Measurements from ENCODE around the gene KIF2C. TPM values are rescaled to one million over a fixed set of nuclear protein-coding genes. Genes with fewer than 3 reads are reported as not detected.
A peak's percentile ranks its signal among the peaks of the same experiment; 100 is the strongest.
"Not testable (repeated sequence)": the region's sequence is repeated elsewhere in the genome, so short reads cannot be mapped to it uniquely, and the experiment has no call there.

The KIF2C gene
- total and polyA plus RNA-seq, 2 donors (not counting 1 experiment from before 2014, with no cell fraction given): 0.25 to 0.69 TPM

- no peaks in the 10 kb centered on the region for H3K79me2 ChIP-seq (ENCODE audit: control insufficient read depth, insufficient read depth, low read length)
- no peak overlapping the region for H3K9ac ChIP-seq (ENCODE audit: low read length)
- CTCF ChIA-PET: interaction anchor here (0.7 to 3.4 kb wide), 12 partner anchors 8 to 509 kb away, joined by 3 to 24 read pairs (median 5); partner anchors contain the start of genes EIF2B3, HECTD3, RNU5D-1 and UROD
- no peak overlapping the region for H3K4me3 ChIP-seq (ENCODE audit: control extremely low read depth in 1 of 5, extremely low read depth in 1 of 5, insufficient read depth in 1 of 5, low read depth in 2 of 5, low read length in 4 of 5)
- Mint-ChIP-seq H3K4me1 (no peaks in the 10 kb centered on the region), H3K27me3 (no peaks in the 10 kb centered on the region), H3K27ac (no peak overlapping the region), H3K9me3 (ENCODE audit: insufficient read depth) (no peaks in the 10 kb centered on the region), H3K4me3 (no peak overlapping the region)
- DNase-seq (no peak), ATAC-seq (ENCODE audit: low read depth) (no peak)
- POLR2A ChIA-PET: interaction anchor here (0.8 kb wide), 1 partner anchor 15 kb away, joined by 3 read pairs; no protein-coding TSS in a partner anchor
- TF ChIP-seq EZH2 (IDR thresholded peaks at IDR 0.05; ENCODE audit: borderline replicate concordance, insufficient read depth, low read depth, low read length, poor library complexity, severe bottlenecking) (no peak), CTCF (IDR thresholded peaks at IDR 0.05) (no peak)
- no peaks in the 10 kb centered on the region for H3K9me3 ChIP-seq (ENCODE audit: control extremely low read depth in 1 of 3, control insufficient read depth in 2 of 3, insufficient read depth in 1 of 3, low read length in 2 of 3)
- H3K4me1 ChIP-seq (ENCODE audit: control insufficient read depth in 2 of 2, insufficient read depth in 2 of 2, low read length in 2 of 2): no peaks in the 10 kb centered on the region
- WGBS (ENCODE audit: insufficient coverage): 88% methylated on average over 5 of the region's 9 CpGs
- no peak overlapping the region for H2AFZ ChIP-seq (ENCODE audit: insufficient read depth, low read depth, low read length, poor library complexity, severe bottlenecking)
- intact Hi-C loops (cut with micrococcal nuclease): no loop called here
- no peak overlapping the region for H3K27ac ChIP-seq (ENCODE audit: low read length in 2 of 2)
- no peak overlapping the region for H3K4me2 ChIP-seq (replicated peaks; ENCODE audit: low read depth, low read length, poor library complexity, severe bottlenecking)
- no peaks in the 10 kb centered on the region for H4K20me1 ChIP-seq (ENCODE audit: control insufficient read depth, insufficient read depth, low read length, poor library complexity, severe bottlenecking)
- no peaks in the 10 kb centered on the region for H3K36me3 ChIP-seq (replicated peaks in 1 of 2; ENCODE audit: control extremely low read depth in 1 of 2, control insufficient read depth in 1 of 2, extremely low read depth in 1 of 2, insufficient read depth in 2 of 2, low read length in 1 of 2)
- no peaks in the 10 kb centered on the region for H3K27me3 ChIP-seq (replicated peaks in 1 of 4; ENCODE audit: control extremely low read depth in 1 of 4, control insufficient read depth in 3 of 4, insufficient read depth in 4 of 4, low read length in 3 of 4)
Measured at GRCh38 chr1:44792736-44793502, 53.3 kb downstream of the KIF2C start.

GRCh38 chr1:44797886-44798285 is 58.2 kb downstream of the KIF2C start:
- not testable (repeated sequence) for H3K4me3 ChIP-seq (ENCODE audit: control extremely low read depth in 1 of 5, extremely low read depth in 1 of 5, insufficient read depth in 1 of 5, low read depth in 2 of 5, low read length in 4 of 5); H3K9me3 ChIP-seq (ENCODE audit: control extremely low read depth in 1 of 3, control insufficient read depth in 2 of 3, insufficient read depth in 1 of 3, low read length in 2 of 3); H3K27ac ChIP-seq (ENCODE audit: low read length in 2 of 2); H4K20me1 ChIP-seq (ENCODE audit: control insufficient read depth, insufficient read depth, low read length, poor library complexity, severe bottlenecking); H3K9ac ChIP-seq (ENCODE audit: low read length); H3K9me3 Mint-ChIP-seq (ENCODE audit: insufficient read depth); DNase-seq; ATAC-seq (ENCODE audit: low read depth); H3K4me3 Mint-ChIP-seq; H3K27me3 ChIP-seq (replicated peaks in 1 of 4; ENCODE audit: control extremely low read depth in 1 of 4, control insufficient read depth in 3 of 4, insufficient read depth in 4 of 4, low read length in 3 of 4); H3K36me3 ChIP-seq (replicated peaks in 1 of 2; ENCODE audit: control extremely low read depth in 1 of 2, control insufficient read depth in 1 of 2, extremely low read depth in 1 of 2, insufficient read depth in 2 of 2, low read length in 1 of 2); H3K4me2 ChIP-seq (replicated peaks; ENCODE audit: low read depth, low read length, poor library complexity, severe bottlenecking); H2AFZ ChIP-seq (ENCODE audit: insufficient read depth, low read depth, low read length, poor library complexity, severe bottlenecking); H3K27me3 Mint-ChIP-seq; H3K79me2 ChIP-seq (ENCODE audit: control insufficient read depth, insufficient read depth, low read length)
- Mint-ChIP-seq H3K27ac (peak overlapping the region; percentile 73), H3K4me1 (peaks cover 27% of the 10 kb centered on the region)
- ChIA-PET CTCF (interaction anchor here (1.7 to 4.2 kb wide), 3 partner anchors 12 to 502 kb away, joined by 4 to 70 read pairs (median 44); partner anchors contain the start of gene BEST4), POLR2A (interaction anchor here (1.1 kb wide), 1 partner anchor 17 kb away, joined by 3 read pairs; no protein-coding TSS in a partner anchor)
- H3K4me1 ChIP-seq (ENCODE audit: control insufficient read depth in 2 of 2, insufficient read depth in 2 of 2, low read length in 2 of 2): peaks cover 16 to 36% of the 10 kb centered on the region in 2 donors
- WGBS (ENCODE audit: insufficient coverage): 100% methylated on average over 5 of the region's 8 CpGs
- intact Hi-C loops (cut with micrococcal nuclease): loop anchor here (2.0 kb wide), 2 partner anchors 23 to 39 kb away; partner anchors contain the start of gene RPS8

Measured in B cell (primary cell).